Measurements from ENCODE around the gene AUTS2. TPM values are rescaled to one million over a fixed set of nuclear protein-coding genes. Genes with fewer than 3 reads are reported as not detected.

Gene AUTS2
- total and polyA plus RNA-seq, 2 of the 8 experiments (the other 6 are each of a cell fraction or from before 2014, with no cell fraction given): 25.9 to 101 TPM

GRCh38 chr7:69840248-69840647, 242.0 kb downstream of the AUTS2 start:
- Histone ChIP-seq H2BK15ac (ENCODE audit: low read length) (no peak overlapping the region), H3K18ac (ENCODE audit: extremely low read depth, low read length) (no peak overlapping the region), H3K23me2 (ENCODE audit: low read depth, low read length) (no peaks in the 10 kb centered on the region), H3K27ac (ENCODE audit: low read depth, low read length) (no peak overlapping the region), H3K27me3 (replicated peaks in 1 of 4; ENCODE audit: control insufficient read depth in 3 of 4, extremely low read depth in 1 of 4, insufficient read depth in 3 of 4, low read length in 3 of 4) (no peaks in the 10 kb centered on the region), H2BK12ac (ENCODE audit: low read depth, low read length) (no peak overlapping the region), H2AK5ac (ENCODE audit: low read depth, low read length) (no peak overlapping the region), H3K4ac (replicated peaks; ENCODE audit: insufficient read length, low read depth, low read length) (no peak overlapping the region), H3K4me2 (ENCODE audit: insufficient read depth in 1 of 2, low read depth in 2 of 2, low read length in 2 of 2) (no peak overlapping the region), H3K23ac (ENCODE audit: insufficient read length) (no peak overlapping the region), H2BK120ac (replicated peaks; ENCODE audit: low read depth, low read length) (no peak overlapping the region), H2BK5ac (ENCODE audit: low read depth, low read length) (no peak overlapping the region), H4K20me1 (replicated peaks in 1 of 2; ENCODE audit: control insufficient read depth in 1 of 2, insufficient read depth in 2 of 2, low read length in 2 of 2) (no peaks in the 10 kb centered on the region), H3K14ac (ENCODE audit: insufficient read length) (no peak overlapping the region), H3K79me1 (ENCODE audit: low read depth, low read length) (no peaks in the 10 kb centered on the region), H4K5ac (ENCODE audit: insufficient read length, low read depth, low read length) (no peak overlapping the region), H3K79me2 (ENCODE audit: control insufficient read depth in 1 of 2, insufficient read depth in 2 of 2, low read length in 2 of 2) (no peaks in the 10 kb centered on the region), H3K36me3 (ENCODE audit: control insufficient read depth in 2 of 4, insufficient read depth in 4 of 4, low read length in 3 of 4) (no peaks in the 10 kb centered on the region), H3K56ac (replicated peaks; ENCODE audit: insufficient read length, low read depth, low read length) (no peak overlapping the region), H2AFZ (ENCODE audit: low read length) (no peak overlapping the region), H4K91ac (replicated peaks; ENCODE audit: insufficient read length, low read length) (no peak overlapping the region), H3K4me1 (replicated peaks in 1 of 4; ENCODE audit: control insufficient read depth in 3 of 4, insufficient read depth in 4 of 4, low read length in 3 of 4) (peaks cover 4 to 22% (median 9%) of the 10 kb centered on the region in 4 experiments; a peak in 6 of 7 replicates), H4K8ac (ENCODE audit: extremely low read depth, insufficient read depth, low read length) (no peak overlapping the region), H3K4me3 (ENCODE audit: extremely low read depth in 1 of 4, insufficient read depth in 2 of 4, low read depth in 3 of 4, low read length in 4 of 4) (no peak overlapping the region), H3K9me3 (ENCODE audit: insufficient read depth in 2 of 2, low read depth in 1 of 2, low read length in 1 of 2) (no peaks in the 10 kb centered on the region), H3K9ac (replicated peaks in 1 of 4; ENCODE audit: extremely low read depth in 1 of 4, low read depth in 3 of 4, low read length in 3 of 4) (no peak overlapping the region), H2BK20ac (ENCODE audit: low read length) (no peak overlapping the region)
- no peak for DNase-seq (ENCODE audit: low read depth in 1 of 2, low spot score in 2 of 2)
- ChIA-PET CTCF (ENCODE audit: partially characterized antibody) (interaction anchor here (1.1 to 1.9 kb wide), 2 partner anchors 41 to 92 kb away, joined by 3 to 5 read pairs; no protein-coding TSS in a partner anchor), POLR2A (ENCODE audit: partially characterized antibody) (no interaction called here)
- WGBS, 2 experiments (ENCODE audit: extremely low coverage in 1 of 2, insufficient coverage in 1 of 2, insufficient read length in 1 of 2, insufficient replicate concordance in 2 of 2, low coverage in 1 of 2, low lambda C conversion rate in 2 of 2, missing lambda C conversion rate in 1 of 2): 83% methylated on average over 3 of the region's 3 CpGs; no CpG with 5 or more reads in 1 of the 2 experiments
- no peak for FAIRE-seq
- TF ChIP-seq POLR2AphosphoS5 (IDR thresholded peaks at IDR 0.05; ENCODE audit: low read depth, low read length) (no peak), SP4 (IDR thresholded peaks at IDR 0.05; ENCODE audit: low read length) (no peak), ZNF274 (IDR thresholded peaks at IDR 0.05; ENCODE audit: borderline replicate concordance, extremely low read depth, low read length) (no peak), SIN3A (conservative IDR thresholded peaks at IDR 0.05 in 1 of 2, IDR thresholded peaks at IDR 0.05 in 1 of 2; ENCODE audit: low read depth in 1 of 2, low read length in 2 of 2) (no peak), SP1 (IDR thresholded peaks at IDR 0.05; ENCODE audit: low read depth, low read length) (no peak), ASH2L (IDR thresholded peaks at IDR 0.05; ENCODE audit: low read length) (no peak), TAF1 (IDR thresholded peaks at IDR 0.05; ENCODE audit: low read depth, low read length) (no peak), BCL11A (IDR thresholded peaks at IDR 0.05; ENCODE audit: low read depth in 2 of 2, low read length in 2 of 2) (no peak)
